H1 (cell line): ENCODE measurements around the gene GNB1.

Experiments
- CBX8 ChIP-seq: fragments of 300-800, 300-1000 bp; sonication (generic); IDR thresholded peaks from 2 replicates; pipeline ENCODE4 v1.7.1; 2016; ENCODE audit warnings: low read depth, low read length, borderline replicate concordance
- CHD7 ChIP-seq: fragments of 300-600 bp; sonication (generic); IDR thresholded peaks from 2 replicates; pipeline ENCODE4 v1.7.1; 2012; ENCODE audit warnings: low read length, moderate library complexity, mild to moderate bottlenecking, inconsistent platforms; ENCODE audit not compliant: insufficient replicate concordance
- CTCF ChIP-seq, 3 experiments: IDR thresholded peaks; 1 replicate in 2 of 3; 2 replicates in 1 of 3; pipeline versions ENCODE4 v1.5.1 to v1.6.1; 2011; ENCODE audit warnings: low read length in 3 of 3, mild to moderate bottlenecking in 3 of 3, inconsistent platforms in 2 of 3, low read depth in 1 of 3, moderate library complexity in 1 of 3; ENCODE audit not compliant: insufficient read depth in 1 of 3; ENCODE audit errors: control extremely low read depth in 1 of 3
- EZH2 ChIP-seq: fragments of 200-600 bp; sonication (generic); IDR thresholded peaks from 2 replicates; pipeline ENCODE4 v1.7.1; 2012; ENCODE audit warnings: low read depth, mild to moderate bottlenecking, moderate library complexity, low read length, inconsistent platforms; ENCODE audit not compliant: severe bottlenecking
- GABPA ChIP-seq: IDR thresholded peaks from 2 replicates; pipeline ENCODE4 v1.6.1; 2011; ENCODE audit warnings: mild to moderate bottlenecking, low read length, moderate library complexity, borderline replicate concordance; ENCODE audit not compliant: insufficient read depth
- MAX ChIP-seq: IDR thresholded peaks from 2 replicates; pipeline ENCODE4 v1.6.1; 2012; ENCODE audit warnings: inconsistent platforms
- RAD21 ChIP-seq, 2 experiments: IDR thresholded peaks in 1 of 2; conservative IDR thresholded peaks in 1 of 2; 2 replicates each; pipeline ENCODE4 v1.6.1; 2011; ENCODE audit warnings: low read depth in 2 of 2, low read length in 2 of 2, improper control_type of control experiment in 1 of 2, inconsistent platforms in 1 of 2, mild to moderate bottlenecking in 1 of 2, moderate library complexity in 1 of 2
- TAF1 ChIP-seq: IDR thresholded peaks from 2 replicates; pipeline ENCODE4 v1.6.1; 2011; ENCODE audit warnings: mild to moderate bottlenecking, low read depth, low read length
- TCF12 ChIP-seq: IDR thresholded peaks from 2 replicates; pipeline ENCODE4 v1.6.1; 2011; ENCODE audit warnings: low read depth, mild to moderate bottlenecking, low read length
- USF2 ChIP-seq: IDR thresholded peaks from 2 replicates; pipeline ENCODE4 v1.6.1; 2011; ENCODE audit warnings: low read length, improper control_type of control experiment

GRCh38 chr1:1916851-1917251 is 26.0 kb upstream of the GNB1 start:
- no peak for TF ChIP-seq TCF12
- TF ChIP-seq GABPA: no peak
- TF ChIP-seq CBX8: no peak
- TF ChIP-seq EZH2: no peak
- TF ChIP-seq USF2: no peak
- no peak for TF ChIP-seq CTCF (IDR thresholded peaks at IDR 0.05; ENCODE audit: control extremely low read depth in 1 of 3, insufficient read depth in 1 of 3, low read depth in 1 of 3, low read length in 3 of 3)
- TF ChIP-seq TAF1: no peak
- TF ChIP-seq RAD21 (IDR thresholded peaks at IDR 0.05 in 1 of 2, conservative IDR thresholded peaks at IDR 0.05 in 1 of 2; ENCODE audit: low read depth in 2 of 2, low read length in 2 of 2): no peak
- TF ChIP-seq CHD7: no peak
- no peak for TF ChIP-seq MAX
